Endothelial cell of umbilical vein (primary cell): ENCODE measurements around the gene RFPL1.
A peak's percentile ranks its signal among the peaks of the same experiment; 100 is the strongest.

Experiments
- EZH2 ChIP-seq: IDR thresholded peaks from 2 replicates; pipeline ENCODE4 v1.6.1; 2012; ENCODE audit warnings: borderline replicate concordance, low read depth, mild to moderate bottlenecking, moderate library complexity, low read length, inconsistent platforms; ENCODE audit not compliant: severe bottlenecking
- GATA2 ChIP-seq: IDR thresholded peaks from 2 replicates; pipeline ENCODE4 v1.7.0; 2011; ENCODE audit warnings: low read depth, mild to moderate bottlenecking, moderate library complexity, mixed read lengths, low read length; ENCODE audit not compliant: insufficient read length, insufficient read depth
- JUN ChIP-seq: IDR thresholded peaks from 2 replicates; pipeline ENCODE4 v1.6.1; 2011; ENCODE audit warnings: borderline replicate concordance, low read depth; ENCODE audit not compliant: insufficient read length, insufficient read depth
- POLR2A ChIP-seq: IDR thresholded peaks from 2 replicates; pipeline ENCODE4 v1.6.1; 2012; ENCODE audit warnings: low read depth, mild to moderate bottlenecking, control low read depth, low read length
- POLR2AphosphoS5 ChIP-seq: IDR thresholded peaks from 2 replicates; pipeline ENCODE4 v1.6.1; 2012; ENCODE audit warnings: low read depth, mild to moderate bottlenecking, control low read depth, low read length, moderate library complexity; ENCODE audit not compliant: insufficient read depth
- TF ChIP-seq, protein P1 (sequence below): IDR thresholded peaks from 2 replicates; pipeline ENCODE4 v1.6.1; 2011; ENCODE audit not compliant: insufficient read depth, insufficient read length
- TF ChIP-seq, protein P2 (sequence below), 2 donors: IDR thresholded peaks; 1 replicate in 1 of 2; 2 replicates in 1 of 2; pipeline ENCODE4 v1.5.1; 2011; ENCODE audit warnings: low read length in 2 of 2, mild to moderate bottlenecking in 2 of 2, moderate library complexity in 2 of 2, control low read depth in 1 of 2, inconsistent platforms in 1 of 2, low read depth in 1 of 2; ENCODE audit not compliant: insufficient read depth in 1 of 2; ENCODE audit errors: extremely low read depth in 1 of 2

DNA sequence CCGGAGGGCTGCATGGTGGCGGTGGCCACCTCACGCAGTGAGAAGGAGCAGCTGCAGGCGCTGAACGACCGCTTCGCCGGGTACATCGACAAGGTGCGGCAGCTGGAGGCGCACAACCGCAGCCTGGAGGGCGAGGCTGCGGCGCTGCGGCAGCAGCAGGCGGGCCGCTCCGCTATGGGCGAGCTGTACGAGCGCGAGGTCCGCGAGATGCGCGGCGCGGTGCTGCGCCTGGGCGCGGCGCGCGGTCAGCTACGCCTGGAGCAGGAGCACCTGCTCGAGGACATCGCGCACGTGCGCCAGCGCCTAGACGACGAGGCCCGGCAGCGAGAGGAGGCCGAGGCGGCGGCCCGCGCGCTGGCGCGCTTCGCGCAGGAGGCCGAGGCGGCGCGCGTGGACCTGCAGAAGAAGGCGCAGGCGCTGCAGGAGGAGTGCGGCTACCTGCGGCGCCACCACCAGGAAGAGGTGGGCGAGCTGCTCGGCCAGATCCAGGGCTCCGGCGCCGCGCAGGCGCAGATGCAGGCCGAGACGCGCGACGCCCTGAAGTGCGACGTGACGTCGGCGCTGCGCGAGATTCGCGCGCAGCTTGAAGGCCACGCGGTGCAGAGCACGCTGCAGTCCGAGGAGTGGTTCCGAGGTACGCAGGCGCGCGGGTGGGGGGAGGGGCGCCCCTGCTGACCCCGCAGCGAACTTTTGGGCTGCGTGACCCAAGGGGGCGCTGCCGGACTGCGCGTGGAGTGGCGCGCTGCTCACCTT, 42.3 kb downstream of the RFPL1 start:
- TF ChIP-seq, protein P1, sequence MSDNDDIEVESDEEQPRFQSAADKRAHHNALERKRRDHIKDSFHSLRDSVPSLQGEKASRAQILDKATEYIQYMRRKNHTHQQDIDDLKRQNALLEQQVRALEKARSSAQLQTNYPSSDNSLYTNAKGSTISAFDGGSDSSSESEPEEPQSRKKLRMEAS = peak; percentile 76
- TF ChIP-seq POLR2A = no peak
- TF ChIP-seq, protein P2, sequence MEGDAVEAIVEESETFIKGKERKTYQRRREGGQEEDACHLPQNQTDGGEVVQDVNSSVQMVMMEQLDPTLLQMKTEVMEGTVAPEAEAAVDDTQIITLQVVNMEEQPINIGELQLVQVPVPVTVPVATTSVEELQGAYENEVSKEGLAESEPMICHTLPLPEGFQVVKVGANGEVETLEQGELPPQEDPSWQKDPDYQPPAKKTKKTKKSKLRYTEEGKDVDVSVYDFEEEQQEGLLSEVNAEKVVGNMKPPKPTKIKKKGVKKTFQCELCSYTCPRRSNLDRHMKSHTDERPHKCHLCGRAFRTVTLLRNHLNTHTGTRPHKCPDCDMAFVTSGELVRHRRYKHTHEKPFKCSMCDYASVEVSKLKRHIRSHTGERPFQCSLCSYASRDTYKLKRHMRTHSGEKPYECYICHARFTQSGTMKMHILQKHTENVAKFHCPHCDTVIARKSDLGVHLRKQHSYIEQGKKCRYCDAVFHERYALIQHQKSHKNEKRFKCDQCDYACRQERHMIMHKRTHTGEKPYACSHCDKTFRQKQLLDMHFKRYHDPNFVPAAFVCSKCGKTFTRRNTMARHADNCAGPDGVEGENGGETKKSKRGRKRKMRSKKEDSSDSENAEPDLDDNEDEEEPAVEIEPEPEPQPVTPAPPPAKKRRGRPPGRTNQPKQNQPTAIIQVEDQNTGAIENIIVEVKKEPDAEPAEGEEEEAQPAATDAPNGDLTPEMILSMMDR (IDR thresholded peaks at IDR 0.05; ENCODE audit: extremely low read depth in 1 of 2, insufficient read depth in 1 of 2, low read depth in 1 of 2, low read length in 2 of 2) = no peak
- TF ChIP-seq POLR2AphosphoS5 = no peak
- no peak for TF ChIP-seq JUN
- peak; percentile 97 for TF ChIP-seq EZH2
- no peak for TF ChIP-seq GATA2
